WTC11 (cell line): ENCODE data around the gene RGS17. TPM values are rescaled to one million over a fixed set of nuclear protein-coding genes. Genes with fewer than 3 reads are reported as not detected.
"Not testable (repeated sequence)": the region's sequence is repeated elsewhere in the genome, so short reads cannot be mapped to it uniquely, and the experiment has no call there.

Experiments
- ATAC-seq: fragments of 200-7000 bp; cut with Tn5 transposase; 2 replicates; pipeline ENCODE4 v1.10.0; 2021; ENCODE audit warnings: mild to moderate bottlenecking, moderate library complexity
- CTCF ChIA-PET: fragments of 300-600 bp; sonication (Branson Sonifier 250); formaldehyde crosslinking; loops from one replicate; lab custom pipeline; 2021; ENCODE audit warnings: antibody characterized with exemption; lab: Charles Lee
- POLR2A ChIA-PET: fragments of 350-600 bp; sonication (Branson Sonifier 250); formaldehyde crosslinking; loops from one replicate; lab custom pipeline; 2021; ENCODE audit warnings: antibody characterized with exemption; lab: Charles Lee
- DNase-seq: peaks from one replicate; pipeline ENCODE4 v3.0.0; 2021; ENCODE audit warnings: low spot score
- H3K27ac Mint-ChIP-seq: 2 replicates; pipeline ENCODE4 v1.8.0; 2021; ENCODE audit warnings: mixed read lengths
- H3K27me3 Mint-ChIP-seq: 2 replicates; pipeline ENCODE4 v1.8.0; 2021; ENCODE audit warnings: low read depth, mild to moderate bottlenecking, moderate library complexity, mixed read lengths
- H3K36me3 Mint-ChIP-seq: 2 replicates; pipeline ENCODE4 v1.8.0; 2021; ENCODE audit warnings: mixed read lengths
- H3K4me1 Mint-ChIP-seq: 2 replicates; pipeline ENCODE4 v1.8.0; 2022; ENCODE audit warnings: mixed read lengths
- H3K4me3 Mint-ChIP-seq: 2 replicates; pipeline ENCODE4 v1.8.0; 2021; ENCODE audit warnings: mild to moderate bottlenecking, moderate library complexity, mixed read lengths
- H3K9me3 Mint-ChIP-seq: 2 replicates; pipeline ENCODE4 v1.8.0; 2021; ENCODE audit warnings: mixed read lengths
- ATF1 ChIP-seq: sonication (generic); formaldehyde crosslinking; IDR thresholded peaks from 2 replicates; pipeline ENCODE4 v1.8.1; 2023; ENCODE audit warnings: mild to moderate bottlenecking, moderate library complexity, missing genetic modification reagents
- CREB1 ChIP-seq: sonication (generic); formaldehyde crosslinking; IDR thresholded peaks from 2 replicates; pipeline ENCODE4 v1.8.0; 2023; ENCODE audit warnings: mild to moderate bottlenecking, missing genetic modification reagents
- ESRRA ChIP-seq: sonication (generic); formaldehyde crosslinking; IDR thresholded peaks from 2 replicates; pipeline ENCODE4 v1.8.1; 2022; ENCODE audit warnings: mild to moderate bottlenecking, missing genetic modification reagents, borderline replicate concordance
- HMGA2 ChIP-seq: fragments of 250-450 bp; sonication (Bioruptor Pico); IDR thresholded peaks from 2 replicates; pipeline ENCODE4 v1.4.0; 2021; ENCODE audit warnings: mild to moderate bottlenecking, moderate library complexity
- IRF2 ChIP-seq: sonication (generic); formaldehyde crosslinking; IDR thresholded peaks from 2 replicates; pipeline ENCODE4 v1.8.0; 2022; ENCODE audit warnings: low read depth, missing genetic modification reagents, borderline replicate concordance
- JAZF1 ChIP-seq: fragments of 250-450 bp; sonication (Bioruptor Pico); IDR thresholded peaks from 2 replicates; pipeline ENCODE4 v1.9.0; 2021; ENCODE audit warnings: moderate library complexity, mild to moderate bottlenecking, inconsistent platforms
- JUN ChIP-seq: sonication (generic); formaldehyde crosslinking; IDR thresholded peaks from 2 replicates; pipeline ENCODE4 v1.8.0; 2023; ENCODE audit warnings: mild to moderate bottlenecking, missing genetic modification reagents
- NFATC4 ChIP-seq: fragments of 250-450 bp; sonication (Bioruptor Pico); IDR thresholded peaks from 2 replicates; pipeline ENCODE4 v1.9.0; 2021; ENCODE audit warnings: mild to moderate bottlenecking
- NFE2L1 ChIP-seq: sonication (generic); formaldehyde crosslinking; IDR thresholded peaks from 2 replicates; pipeline ENCODE4 v1.8.1; 2023; ENCODE audit warnings: missing genetic modification reagents
- NFYB ChIP-seq: sonication (generic); formaldehyde crosslinking; conservative IDR thresholded peaks from 2 replicates; pipeline ENCODE4 v1.8.0; 2022; ENCODE audit warnings: low read depth, missing genetic modification reagents
- NR1H2 ChIP-seq: sonication (generic); formaldehyde crosslinking; IDR thresholded peaks from 2 replicates; pipeline ENCODE4 v1.9.0; 2021; ENCODE audit warnings: mild to moderate bottlenecking, moderate library complexity, missing genetic modification reagents
- RELA ChIP-seq: sonication (generic); formaldehyde crosslinking; IDR thresholded peaks from 2 replicates; pipeline ENCODE4 v1.8.1; 2022; ENCODE audit warnings: missing genetic modification reagents, mild to moderate bottlenecking, borderline replicate concordance
- SP1 ChIP-seq: sonication (generic); formaldehyde crosslinking; conservative IDR thresholded peaks from 2 replicates; pipeline ENCODE4 v1.8.1; 2022; ENCODE audit warnings: missing genetic modification reagents
- TEAD4 ChIP-seq: sonication (generic); formaldehyde crosslinking; IDR thresholded peaks from 2 replicates; pipeline ENCODE4 v1.8.0; 2022; ENCODE audit warnings: mild to moderate bottlenecking, missing genetic modification reagents
- ZNF317 ChIP-seq: sonication (generic); formaldehyde crosslinking; IDR thresholded peaks from 2 replicates; pipeline ENCODE4 v1.8.1; 2023; ENCODE audit warnings: low read depth, mild to moderate bottlenecking, moderate library complexity, missing genetic modification reagents, borderline replicate concordance
- ZNF423 ChIP-seq: fragments of 250-450 bp; sonication (Bioruptor Pico); IDR thresholded peaks from 2 replicates; pipeline ENCODE4 v2.1.2; 2022; ENCODE audit warnings: mild to moderate bottlenecking, moderate library complexity
- total RNA-seq: library from RNA; stranded (reverse); gene quantifications from 3 replicates; pipeline ENCODE4 v1.2.3, GENCODE V29; 2021
- TF ChIP-seq, protein P1 (sequence below): fragments of 250-450 bp; sonication (Bioruptor Pico); IDR thresholded peaks from 2 replicates; pipeline ENCODE4 v1.9.0; 2021; ENCODE audit warnings: mild to moderate bottlenecking
- TF ChIP-seq, protein P2 (sequence below): sonication (generic); formaldehyde crosslinking; IDR thresholded peaks from 2 replicates; pipeline ENCODE4 v1.8.1; 2023; ENCODE audit warnings: mild to moderate bottlenecking, missing genetic modification reagents, moderate library complexity
- TF ChIP-seq, protein P3 (sequence below): sonication (generic); formaldehyde crosslinking; IDR thresholded peaks from 2 replicates; pipeline ENCODE4 v1.8.1; 2022; ENCODE audit warnings: mild to moderate bottlenecking, moderate library complexity, missing genetic modification reagents
- TF ChIP-seq, protein P4 (sequence below): sonication (generic); formaldehyde crosslinking; IDR thresholded peaks from 2 replicates; pipeline ENCODE4 v1.8.1; 2023; ENCODE audit warnings: mild to moderate bottlenecking, missing genetic modification reagents
- TF ChIP-seq, protein P5 (sequence below): fragments of 250-450 bp; sonication (Bioruptor Pico); IDR thresholded peaks from 2 replicates; pipeline ENCODE4 v1.9.0; 2021; ENCODE audit warnings: moderate library complexity, mild to moderate bottlenecking, inconsistent platforms, borderline replicate concordance

Gene RGS17
- total RNA-seq, 1 experiment from 2014 or later, result 9.3 TPM

DNA sequence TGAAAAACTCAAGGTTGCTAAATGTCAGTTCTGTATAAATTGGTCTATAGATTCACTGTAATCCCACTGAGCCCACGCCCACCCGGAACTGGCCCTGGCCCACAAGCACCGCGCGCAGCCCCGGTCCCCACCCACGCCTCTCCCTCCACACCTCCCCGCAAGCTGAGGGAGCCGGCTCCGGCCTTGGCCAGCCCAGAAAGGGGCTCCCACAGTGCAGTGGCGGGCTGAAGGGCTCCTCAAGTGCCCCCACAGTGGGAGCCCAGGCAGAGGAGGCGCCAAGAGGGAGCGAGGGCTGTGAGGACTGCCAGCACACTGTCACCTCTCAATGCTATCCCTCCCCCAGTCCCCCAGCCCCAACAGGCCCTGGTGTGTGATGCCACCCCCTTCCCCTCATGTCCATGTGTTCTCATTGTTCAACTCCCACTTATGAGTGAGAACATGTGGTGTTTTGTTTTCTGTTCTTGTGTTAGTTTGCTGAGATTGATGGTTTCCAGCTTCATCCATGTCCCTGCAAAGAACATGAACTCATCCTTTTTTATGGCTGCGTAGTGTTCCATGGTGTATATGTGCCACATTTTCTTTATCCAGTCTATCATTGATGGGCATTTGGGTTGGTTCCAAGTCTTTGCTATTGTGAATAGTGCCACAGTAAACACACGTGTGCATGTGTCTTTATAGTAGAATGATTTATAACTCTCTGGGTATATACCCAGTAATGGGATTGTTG, 164.8 kb downstream of the RGS17 start:
- H3K27me3 Mint-ChIP-seq, ATAC-seq, DNase-seq, H3K27ac Mint-ChIP-seq, H3K9me3 Mint-ChIP-seq, POLR2A ChIA-PET, H3K4me3 Mint-ChIP-seq, H3K4me1 Mint-ChIP-seq, H3K36me3 Mint-ChIP-seq: not testable (repeated sequence)
- CTCF ChIA-PET, result interaction anchor here (0.8 kb wide), 1 partner anchor 12 kb away, joined by 3 read pairs; no protein-coding TSS in a partner anchor

DNA sequence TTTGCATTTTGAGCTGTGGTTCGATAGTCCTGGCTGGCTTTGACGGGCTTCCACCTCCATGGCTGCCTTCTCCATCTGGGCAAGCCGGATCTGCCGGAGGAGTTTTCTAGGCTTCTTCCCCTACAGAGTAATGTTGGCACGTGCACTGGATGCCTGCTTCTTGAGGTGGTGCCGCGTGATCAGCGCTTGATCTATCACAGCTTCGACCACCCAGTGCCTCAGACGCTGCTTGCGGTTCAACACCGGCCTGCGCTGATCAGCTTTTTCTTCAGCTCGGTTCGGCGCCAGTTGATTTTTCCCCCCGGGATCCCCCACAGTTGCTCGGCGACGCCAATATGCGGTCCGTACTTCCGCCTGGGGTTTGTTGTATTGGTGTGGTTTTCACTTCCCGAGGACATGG, 171.7 kb downstream of the RGS17 start:
- TF ChIP-seq, protein P1, sequence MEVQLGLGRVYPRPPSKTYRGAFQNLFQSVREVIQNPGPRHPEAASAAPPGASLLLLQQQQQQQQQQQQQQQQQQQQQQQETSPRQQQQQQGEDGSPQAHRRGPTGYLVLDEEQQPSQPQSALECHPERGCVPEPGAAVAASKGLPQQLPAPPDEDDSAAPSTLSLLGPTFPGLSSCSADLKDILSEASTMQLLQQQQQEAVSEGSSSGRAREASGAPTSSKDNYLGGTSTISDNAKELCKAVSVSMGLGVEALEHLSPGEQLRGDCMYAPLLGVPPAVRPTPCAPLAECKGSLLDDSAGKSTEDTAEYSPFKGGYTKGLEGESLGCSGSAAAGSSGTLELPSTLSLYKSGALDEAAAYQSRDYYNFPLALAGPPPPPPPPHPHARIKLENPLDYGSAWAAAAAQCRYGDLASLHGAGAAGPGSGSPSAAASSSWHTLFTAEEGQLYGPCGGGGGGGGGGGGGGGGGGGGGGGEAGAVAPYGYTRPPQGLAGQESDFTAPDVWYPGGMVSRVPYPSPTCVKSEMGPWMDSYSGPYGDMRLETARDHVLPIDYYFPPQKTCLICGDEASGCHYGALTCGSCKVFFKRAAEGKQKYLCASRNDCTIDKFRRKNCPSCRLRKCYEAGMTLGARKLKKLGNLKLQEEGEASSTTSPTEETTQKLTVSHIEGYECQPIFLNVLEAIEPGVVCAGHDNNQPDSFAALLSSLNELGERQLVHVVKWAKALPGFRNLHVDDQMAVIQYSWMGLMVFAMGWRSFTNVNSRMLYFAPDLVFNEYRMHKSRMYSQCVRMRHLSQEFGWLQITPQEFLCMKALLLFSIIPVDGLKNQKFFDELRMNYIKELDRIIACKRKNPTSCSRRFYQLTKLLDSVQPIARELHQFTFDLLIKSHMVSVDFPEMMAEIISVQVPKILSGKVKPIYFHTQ (CRISPR knock-in tag), result no peak
- TF ChIP-seq NFATC4 (no peak), JUN (CRISPR knock-in tag) (no peak), ATF1 (CRISPR knock-in tag) (no peak), TEAD4 (CRISPR knock-in tag) (no peak), ZNF317 (CRISPR knock-in tag) (no peak), NR1H2 (CRISPR knock-in tag) (no peak), CREB1 (CRISPR knock-in tag) (no peak), NFE2L1 (CRISPR knock-in tag) (no peak)
- TF ChIP-seq, protein P2, sequence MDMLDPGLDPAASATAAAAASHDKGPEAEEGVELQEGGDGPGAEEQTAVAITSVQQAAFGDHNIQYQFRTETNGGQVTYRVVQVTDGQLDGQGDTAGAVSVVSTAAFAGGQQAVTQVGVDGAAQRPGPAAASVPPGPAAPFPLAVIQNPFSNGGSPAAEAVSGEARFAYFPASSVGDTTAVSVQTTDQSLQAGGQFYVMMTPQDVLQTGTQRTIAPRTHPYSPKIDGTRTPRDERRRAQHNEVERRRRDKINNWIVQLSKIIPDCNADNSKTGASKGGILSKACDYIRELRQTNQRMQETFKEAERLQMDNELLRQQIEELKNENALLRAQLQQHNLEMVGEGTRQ, result no peak
- TF ChIP-seq, protein P3, sequence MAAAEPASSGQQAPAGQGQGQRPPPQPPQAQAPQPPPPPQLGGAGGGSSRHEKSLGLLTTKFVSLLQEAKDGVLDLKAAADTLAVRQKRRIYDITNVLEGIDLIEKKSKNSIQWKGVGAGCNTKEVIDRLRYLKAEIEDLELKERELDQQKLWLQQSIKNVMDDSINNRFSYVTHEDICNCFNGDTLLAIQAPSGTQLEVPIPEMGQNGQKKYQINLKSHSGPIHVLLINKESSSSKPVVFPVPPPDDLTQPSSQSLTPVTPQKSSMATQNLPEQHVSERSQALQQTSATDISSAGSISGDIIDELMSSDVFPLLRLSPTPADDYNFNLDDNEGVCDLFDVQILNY (CRISPR knock-in tag), result no peak
- TF ChIP-seq, protein P4, sequence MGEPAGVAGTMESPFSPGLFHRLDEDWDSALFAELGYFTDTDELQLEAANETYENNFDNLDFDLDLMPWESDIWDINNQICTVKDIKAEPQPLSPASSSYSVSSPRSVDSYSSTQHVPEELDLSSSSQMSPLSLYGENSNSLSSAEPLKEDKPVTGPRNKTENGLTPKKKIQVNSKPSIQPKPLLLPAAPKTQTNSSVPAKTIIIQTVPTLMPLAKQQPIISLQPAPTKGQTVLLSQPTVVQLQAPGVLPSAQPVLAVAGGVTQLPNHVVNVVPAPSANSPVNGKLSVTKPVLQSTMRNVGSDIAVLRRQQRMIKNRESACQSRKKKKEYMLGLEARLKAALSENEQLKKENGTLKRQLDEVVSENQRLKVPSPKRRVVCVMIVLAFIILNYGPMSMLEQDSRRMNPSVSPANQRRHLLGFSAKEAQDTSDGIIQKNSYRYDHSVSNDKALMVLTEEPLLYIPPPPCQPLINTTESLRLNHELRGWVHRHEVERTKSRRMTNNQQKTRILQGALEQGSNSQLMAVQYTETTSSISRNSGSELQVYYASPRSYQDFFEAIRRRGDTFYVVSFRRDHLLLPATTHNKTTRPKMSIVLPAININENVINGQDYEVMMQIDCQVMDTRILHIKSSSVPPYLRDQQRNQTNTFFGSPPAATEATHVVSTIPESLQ (CRISPR knock-in tag), result no peak
- DNase-seq (no peak), ATAC-seq (no peak)
- ChIA-PET POLR2A (no interaction called here), CTCF (no interaction called here)
- Mint-ChIP-seq H3K9me3 (no peaks in the 10 kb centered on the region), H3K4me3 (no peak overlapping the region), H3K27ac (no peak overlapping the region), H3K36me3 (no peaks in the 10 kb centered on the region), H3K4me1 (no peaks in the 10 kb centered on the region), H3K27me3 (peaks cover 3% of the 10 kb centered on the region; the same call in 1 of the 2 replicates)

DNA sequence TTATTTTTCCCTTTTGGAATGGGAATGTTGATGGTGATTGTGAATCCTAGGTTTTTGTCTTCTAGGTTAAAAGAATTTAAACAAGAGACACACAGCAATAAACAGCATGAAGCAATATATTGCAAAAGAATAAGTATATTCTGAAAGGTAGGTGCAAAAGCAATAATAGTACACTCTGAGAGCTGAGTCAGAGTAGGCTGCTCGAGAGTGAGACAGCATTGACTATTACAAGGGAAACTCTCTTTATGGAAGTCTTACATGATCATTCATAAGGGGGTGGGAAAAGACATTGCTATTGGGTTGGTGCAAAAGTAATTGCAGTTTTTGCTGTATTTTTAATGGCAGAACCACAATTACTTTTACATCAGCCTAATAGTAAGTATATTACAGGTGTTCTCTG, 173.3 kb downstream of the RGS17 start:
- POLR2A ChIA-PET, result no interaction called here
- Mint-ChIP-seq H3K9me3 (no peaks in the 10 kb centered on the region), H3K27ac (no peak overlapping the region), H3K4me3 (no peak overlapping the region), H3K36me3 (no peaks in the 10 kb centered on the region), H3K27me3 (peaks cover 3% of the 10 kb centered on the region; the same call in 1 of the 2 replicates), H3K4me1 (peaks cover 4% of the 10 kb centered on the region)
- CTCF ChIA-PET, result no interaction called here
- DNase-seq, result no peak
- TF ChIP-seq ESRRA (CRISPR knock-in tag) (no peak), NFYB (CRISPR knock-in tag) (no peak), RELA (CRISPR knock-in tag) (no peak), TEAD4 (CRISPR knock-in tag) (no peak), IRF2 (no peak), JAZF1 (no peak), SP1 (CRISPR knock-in tag) (no peak), HMGA2 (no peak), ZNF423 (no peak), ATF1 (CRISPR knock-in tag) (no peak)
- TF ChIP-seq, protein P4 (CRISPR knock-in tag), result no peak
- TF ChIP-seq, protein P5, sequence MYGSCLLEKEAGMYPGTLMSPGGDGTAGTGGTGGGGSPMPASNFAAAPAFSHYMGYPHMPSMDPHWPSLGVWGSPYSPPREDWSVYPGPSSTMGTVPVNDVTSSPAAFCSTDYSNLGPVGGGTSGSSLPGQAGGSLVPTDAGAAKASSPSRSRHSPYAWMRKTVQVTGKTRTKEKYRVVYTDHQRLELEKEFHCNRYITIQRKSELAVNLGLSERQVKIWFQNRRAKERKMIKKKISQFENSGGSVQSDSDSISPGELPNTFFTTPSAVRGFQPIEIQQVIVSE, result no peak
- ATAC-seq, result no peak
